ENCODE measurements around the gene MAPK8IP2.

The MAPK8IP2 gene

GRCh38 chr22:50574383-50574755 is 26.2 kb upstream of the MAPK8IP2 start:
- H3K4me1 ChIP-seq (ENCODE audit: control insufficient read depth, insufficient read depth, low read length): no peaks in the 10 kb centered on the region
- no peaks in the 10 kb centered on the region for H3K9me3 ChIP-seq (ENCODE audit: control insufficient read depth, insufficient read depth, low read depth, low read length)
- TF ChIP-seq ZNF211 (tag by site-specific recombination; IDR thresholded peaks at IDR 0.05; ENCODE audit: low read depth): no peak
- no peak for TF ChIP-seq ZNF423 (tag by site-specific recombination; IDR thresholded peaks at IDR 0.05)
- TF ChIP-seq ZNF571 (tag by site-specific recombination; IDR thresholded peaks at IDR 0.05): no peak
- no peak for TF ChIP-seq ZNF416 (tag by site-specific recombination; IDR thresholded peaks at IDR 0.05)
- no peak for TF ChIP-seq ZNF324 (tag by site-specific recombination; IDR thresholded peaks at IDR 0.05)
- no peak for TF ChIP-seq ZXDB (tag by site-specific recombination; IDR thresholded peaks at IDR 0.05)
- TF ChIP-seq ZNF26 (tag by site-specific recombination; IDR thresholded peaks at IDR 0.05): no peak
- no peak for TF ChIP-seq GLI2 (tag by site-specific recombination; IDR thresholded peaks at IDR 0.05; ENCODE audit: borderline replicate concordance, low read depth)
- no peak for TF ChIP-seq ZEB2 (tag by site-specific recombination; IDR thresholded peaks at IDR 0.05)
- no peak for TF ChIP-seq ZNF354C (tag by site-specific recombination; IDR thresholded peaks at IDR 0.05; ENCODE audit: borderline replicate concordance, low read depth)
- TF ChIP-seq HOXA7 (CRISPR knock-in tag; IDR thresholded peaks at IDR 0.05; ENCODE audit: borderline replicate concordance): no peak
- TF ChIP-seq ZSCAN16 (tag by site-specific recombination; IDR thresholded peaks at IDR 0.05): no peak
- no peak for TF ChIP-seq HOXC10 (CRISPR knock-in tag; IDR thresholded peaks at IDR 0.05)
- no peak overlapping the region for H3K4me3 ChIP-seq (ENCODE audit: low read depth, low read length)
- CTCF ChIA-PET: interaction anchor here (1.0 to 3.1 kb wide), 4 partner anchors 11 to 118 kb away, joined by 4 to 35 read pairs (median 22); partner anchors contain the start of gene SYCE3
- POLR2A ChIA-PET: interaction anchor here (1.1 to 3.3 kb wide), 3 partner anchors 11 to 49 kb away, joined by 3 to 13 read pairs (median 3); partner anchors contain the start of genes SCO2 and SYCE3
- H3K36me3 ChIP-seq (ENCODE audit: control insufficient read depth in 2 of 2, insufficient read depth in 1 of 2, low read length in 2 of 2): peaks cover 41 to 92% of the 10 kb centered on the region in 2 experiments
- H3K27ac ChIP-seq (ENCODE audit: extremely low read depth, low read depth, low read length): no peak overlapping the region

GRCh38 chr22:50575426-50575941 is 25.1 kb upstream of the MAPK8IP2 start:
- Histone ChIP-seq H3K4me1 (ENCODE audit: control insufficient read depth, insufficient read depth, low read length) (no peaks in the 10 kb centered on the region), H3K9me3 (ENCODE audit: control insufficient read depth, insufficient read depth, low read depth, low read length) (no peaks in the 10 kb centered on the region), H3K27ac (ENCODE audit: extremely low read depth, low read depth, low read length) (no peak overlapping the region), H3K36me3 (ENCODE audit: control insufficient read depth in 2 of 2, insufficient read depth in 1 of 2, low read length in 2 of 2) (peaks cover 48 to 92% of the 10 kb centered on the region in 2 experiments), H3K4me3 (ENCODE audit: low read depth, low read length) (no peak overlapping the region)
- POLR2A ChIA-PET: interaction anchor here (1.4 to 3.3 kb wide), 4 partner anchors 9 to 50 kb away, joined by 3 to 13 read pairs (median 8); partner anchors contain the start of genes SCO2 and SYCE3
- CTCF ChIA-PET: interaction anchor here (0.5 to 3.1 kb wide), 10 partner anchors 9 to 116 kb away, joined by 3 to 35 read pairs (median 4); partner anchors contain the start of gene SYCE3
- TF ChIP-seq ZNF549 (tag by site-specific recombination; IDR thresholded peaks at IDR 0.05) (no peak), ZNF558 (tag by site-specific recombination; IDR thresholded peaks at IDR 0.05) (no peak), ZNF416 (tag by site-specific recombination; IDR thresholded peaks at IDR 0.05) (no peak), ZNF514 (tag by site-specific recombination; IDR thresholded peaks at IDR 0.05) (no peak), ZNF426 (tag by site-specific recombination; IDR thresholded peaks at IDR 0.05) (no peak), ZSCAN18 (tag by site-specific recombination; IDR thresholded peaks at IDR 0.05) (no peak), ZNF157 (tag by site-specific recombination; IDR thresholded peaks at IDR 0.05) (no peak), ZNF623 (tag by site-specific recombination; IDR thresholded peaks at IDR 0.05) (no peak), ZNF202 (tag by site-specific recombination; IDR thresholded peaks at IDR 0.05; ENCODE audit: borderline replicate concordance) (no peak)
- TF ChIP-seq, protein P1, sequence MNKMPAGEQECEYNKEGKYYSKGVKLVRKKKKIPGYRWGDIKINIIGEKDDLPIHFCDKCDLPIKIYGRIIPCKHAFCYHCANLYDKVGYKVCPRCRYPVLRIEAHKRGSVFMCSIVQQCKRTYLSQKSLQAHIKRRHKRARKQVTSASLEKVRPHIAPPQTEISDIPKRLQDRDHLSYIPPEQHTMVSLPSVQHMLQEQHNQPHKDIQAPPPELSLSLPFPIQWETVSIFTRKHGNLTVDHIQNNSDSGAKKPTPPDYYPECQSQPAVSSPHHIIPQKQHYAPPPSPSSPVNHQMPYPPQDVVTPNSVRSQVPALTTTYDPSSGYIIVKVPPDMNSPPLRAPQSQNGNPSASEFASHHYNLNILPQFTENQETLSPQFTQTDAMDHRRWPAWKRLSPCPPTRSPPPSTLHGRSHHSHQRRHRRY (tag by site-specific recombination; IDR thresholded peaks at IDR 0.05): no peak
